NB4 (cell line): ENCODE data around the gene HSD11B1L.
"Not testable (repeated sequence)": the region's sequence is repeated elsewhere in the genome, so short reads cannot be mapped to it uniquely, and the experiment has no call there.

Experiments
- DNase-seq: peaks from one replicate; pipeline ENCODE4 v3.0.0; 2010; ENCODE audit warnings: low read depth
- H3K4me3 ChIP-seq: one replicate; pipeline ENCODE4 v1.5.1; 2011; ENCODE audit warnings: mild to moderate bottlenecking, low read depth, low read length, moderate library complexity
- CTCF ChIP-seq: IDR thresholded peaks from one replicate; pipeline ENCODE4 v1.5.1; 2012; ENCODE audit warnings: low read depth, low read length
- MYC ChIP-seq: IDR thresholded peaks from 2 replicates; pipeline ENCODE4 v1.6.1; 2011; ENCODE audit warnings: low read depth, low read length
- POLR2A ChIP-seq: IDR thresholded peaks from 2 replicates; pipeline ENCODE4 v1.6.1; 2011; ENCODE audit warnings: mild to moderate bottlenecking; ENCODE audit not compliant: insufficient read length; ENCODE audit errors: extremely low read depth
- TF ChIP-seq, protein P1 (sequence below): IDR thresholded peaks from 2 replicates; pipeline ENCODE4 v1.6.1; 2011; ENCODE audit warnings: low read depth, low read length

HSD11B1L gene

DNA sequence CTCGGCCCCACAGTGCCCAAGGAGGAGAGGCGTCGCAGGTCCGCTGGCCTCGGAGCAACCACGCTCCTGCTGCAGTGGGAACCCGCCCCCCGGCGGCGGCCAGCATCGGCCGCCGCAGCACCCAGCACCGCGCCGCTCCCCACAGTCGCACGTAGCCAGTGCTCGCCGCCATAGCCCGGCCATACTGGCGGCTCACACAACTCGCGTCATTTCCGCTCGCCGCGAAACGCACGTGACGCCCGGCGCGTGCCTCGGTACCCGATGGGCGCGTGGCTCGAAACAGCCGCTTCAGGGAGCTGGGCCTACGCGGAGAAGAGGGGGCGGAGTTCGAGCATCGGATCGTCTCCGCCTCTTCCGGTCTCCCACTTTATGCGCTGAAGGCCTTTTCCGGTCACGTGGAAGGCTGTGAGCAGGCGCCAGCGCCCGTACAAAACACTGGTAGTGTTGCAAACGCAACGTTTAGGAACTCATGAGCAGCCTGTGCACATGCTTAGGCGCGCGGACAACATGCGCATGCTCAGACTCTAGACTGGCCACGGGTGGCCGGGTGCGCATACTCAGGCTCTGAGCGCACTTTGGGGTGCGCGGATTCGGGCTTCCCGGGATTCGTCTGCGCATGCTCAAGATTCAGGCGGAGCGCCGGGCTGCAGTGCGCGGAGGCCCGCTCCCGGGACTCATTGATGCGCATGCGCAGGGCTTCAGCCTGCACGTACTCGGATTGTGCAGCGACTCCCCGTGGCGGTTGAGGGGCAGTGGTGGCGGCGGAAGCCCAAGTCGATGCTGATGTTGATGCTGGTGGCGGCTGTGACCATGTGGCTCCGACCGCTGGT is 39.3 kb downstream of the HSD11B1L start, which contains the start of the genes CATSPERD and LONP1:
CATSPERD (plus strand) TSS at position 677 of the 830 bp plus-strand sequence; CDS start at position 778, 101 bp downstream.
LONP1 (minus strand) TSS at position 186 of the 830 bp plus-strand sequence; CDS start at position 172, 14 bp downstream.
- TF ChIP-seq CTCF (peak; percentile 60), MYC (peak; percentile 100), POLR2A (peak; percentile 93)
- TF ChIP-seq, protein P1, sequence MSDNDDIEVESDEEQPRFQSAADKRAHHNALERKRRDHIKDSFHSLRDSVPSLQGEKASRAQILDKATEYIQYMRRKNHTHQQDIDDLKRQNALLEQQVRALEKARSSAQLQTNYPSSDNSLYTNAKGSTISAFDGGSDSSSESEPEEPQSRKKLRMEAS = peak; percentile 100
- H3K4me3 ChIP-seq = peak within 1 kb of the TSS; percentile 90
- peak; percentile 96 for DNase-seq

DNA sequence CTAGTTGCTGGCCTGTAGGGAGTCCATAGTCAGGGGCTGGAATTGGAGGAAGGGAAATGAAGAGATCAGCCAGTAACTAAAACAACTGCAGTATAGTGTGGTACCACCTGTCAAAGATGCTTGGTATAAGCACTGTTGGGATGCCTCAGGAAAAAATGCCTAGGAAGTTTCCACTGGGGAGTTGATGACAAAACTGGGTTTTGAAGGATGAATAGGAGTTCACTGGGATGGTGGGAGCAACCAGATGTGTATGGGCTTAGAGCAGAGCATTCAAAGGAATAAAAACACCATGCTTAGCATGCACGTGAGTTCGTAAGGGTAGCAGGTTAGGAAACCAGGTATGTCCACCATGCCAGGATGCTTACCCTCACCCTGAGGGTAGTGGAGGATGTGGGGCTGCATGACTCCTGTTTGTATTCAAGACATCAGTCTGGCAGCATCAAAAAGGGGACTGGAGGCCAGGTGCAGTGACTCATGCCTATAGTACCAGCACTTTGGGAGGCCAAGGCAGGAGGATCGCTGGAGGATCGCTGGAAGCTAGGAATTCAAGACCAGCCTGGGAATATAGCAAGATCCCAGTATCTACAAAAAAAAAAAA is 46.7 kb downstream of the HSD11B1L start:
- DNase-seq = no peak
- H3K4me3 ChIP-seq = no peak overlapping the region
- TF ChIP-seq POLR2A (no peak), MYC (no peak), CTCF (no peak)
- TF ChIP-seq, protein P1 = no peak

DNA sequence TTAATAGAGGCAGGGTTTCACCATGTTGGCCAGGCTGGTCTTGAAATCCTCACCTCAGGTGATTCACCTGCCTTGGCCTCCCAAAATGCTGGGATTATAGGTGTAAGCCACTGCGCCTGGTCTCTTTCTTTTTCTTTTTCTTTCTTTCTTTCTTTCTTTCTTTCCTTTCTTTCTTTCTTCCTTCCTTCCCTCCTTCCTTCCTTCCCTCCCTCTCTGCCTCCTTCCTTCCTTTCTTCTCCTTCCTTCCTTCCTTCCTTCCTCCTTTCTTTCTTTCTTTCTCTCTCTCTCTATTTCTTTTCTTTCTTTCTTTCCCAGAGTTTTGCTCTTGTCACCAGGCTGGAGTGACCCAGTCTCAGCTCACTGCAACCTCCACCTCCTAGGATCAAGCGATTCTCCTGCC is 52.3 kb downstream of the HSD11B1L start:
- not testable (repeated sequence) for DNase-seq, H3K4me3 ChIP-seq
